Thyroid gland (tissue), 4 donors: ENCODE data around the gene RPS6KA5.

ENCODE experiments used
- CTCF ChIP-seq, 6 experiments: fragments of 200-600 bp in 3 of 6; fragments of 450-650 bp in 3 of 6; sonication (generic) in 3 of 6; IDR thresholded peaks; one replicate each; pipeline ENCODE4 v1.5.1; 2016 to 2019; ENCODE audit warnings: antibody characterized with exemption in 6 of 6, mild to moderate bottlenecking in 2 of 6, inconsistent platforms in 1 of 6, moderate library complexity in 1 of 6
- POLR2A ChIP-seq, 2 donors: fragments of 450-650 bp; IDR thresholded peaks; one replicate each; pipeline ENCODE4 v1.6.1; 2017; ENCODE audit warnings: antibody characterized with exemption in 2 of 2, mild to moderate bottlenecking in 2 of 2, moderate library complexity in 1 of 2

- no peak for TF ChIP-seq CTCF (IDR thresholded peaks at IDR 0.05)
- no peak for TF ChIP-seq POLR2A (IDR thresholded peaks at IDR 0.05)
Measured at GRCh38 chr14:91089958-91090535, 29.6 kb upstream of the RPS6KA5 start.
